ENCODE results near the gene INTS14. TPM values are rescaled to one million over a fixed set of nuclear protein-coding genes. Genes with fewer than 3 reads are reported as not detected.

The INTS14 gene
- total RNA-seq, 1 experiment from 2014 or later, result 38.2 TPM

- Mint-ChIP-seq H3K27me3 (ENCODE audit: insufficient read depth, unreplicated experiment) (no peaks in the 10 kb centered on the region), H3K4me1 (ENCODE audit: low read depth, unreplicated experiment) (no peaks in the 10 kb centered on the region), H3K4me3 (ENCODE audit: unreplicated experiment) (no peak overlapping the region), H3K9me3 (ENCODE audit: unreplicated experiment) (no peaks in the 10 kb centered on the region), H3K36me3 (ENCODE audit: insufficient read depth, unreplicated experiment) (peaks cover 75% of the 10 kb centered on the region), H3K27ac (ENCODE audit: unreplicated experiment) (no peak overlapping the region)
- H3K27me3 ChIP-seq (replicated peaks; ENCODE audit: control insufficient read depth, insufficient read depth, low read length), result no peaks in the 10 kb centered on the region
- no peak for DNase-seq
- intact Hi-C loops (cut with micrococcal nuclease; ENCODE audit: unreplicated experiment), result no loop called here
- no peaks in the 10 kb centered on the region for H3K9me3 ChIP-seq
- no peak for TF ChIP-seq CTCF (IDR thresholded peaks at IDR 0.05; ENCODE audit: insufficient read depth in 1 of 2, low read depth in 1 of 2, low read length in 1 of 2, severe bottlenecking in 1 of 2, unreplicated experiment in 1 of 2)
- no peaks in the 10 kb centered on the region; the same call in none of the 2 replicates for H3K36me3 ChIP-seq (ENCODE audit: control insufficient read depth, insufficient read depth, low read length)
- H3K4me3 ChIP-seq (ENCODE audit: low read depth, low read length), result no peak overlapping the region
- no TSS peak for BruUV-seq (replicated peaks)
- POLR2A ChIA-PET, result interaction anchor here (0.6 kb wide), 1 partner anchor 97 kb away, joined by 8 read pairs; no protein-coding TSS in a partner anchor
- H3K4me1 ChIP-seq, result no peaks in the 10 kb centered on the region
- CTCF ChIA-PET, result no interaction called here
These were observed 49.0 kb downstream of the INTS14 start for GRCh38 chr15:65561934-65562333.

GRCh38 chr15:65559941-65560340 lies 51.0 kb downstream of the INTS14 start:
- Mint-ChIP-seq H3K4me3 (ENCODE audit: unreplicated experiment) (no peak overlapping the region), H3K36me3 (ENCODE audit: insufficient read depth, unreplicated experiment) (peaks cover 69% of the 10 kb centered on the region), H3K27me3 (ENCODE audit: insufficient read depth, unreplicated experiment) (no peaks in the 10 kb centered on the region), H3K9me3 (ENCODE audit: unreplicated experiment) (no peaks in the 10 kb centered on the region), H3K4me1 (ENCODE audit: low read depth, unreplicated experiment) (no peaks in the 10 kb centered on the region), H3K27ac (ENCODE audit: unreplicated experiment) (no peak overlapping the region)
- H3K4me1 ChIP-seq, result no peaks in the 10 kb centered on the region
- DNase-seq, result no peak
- H3K36me3 ChIP-seq (ENCODE audit: control insufficient read depth, insufficient read depth, low read length), result no peaks in the 10 kb centered on the region; the same call in none of the 2 replicates
- POLR2A ChIA-PET, result no interaction called here
- no TSS peak for BruUV-seq (replicated peaks)
- no peak overlapping the region for H3K4me3 ChIP-seq (ENCODE audit: low read depth, low read length)
- CTCF ChIA-PET, result no interaction called here
- no peaks in the 10 kb centered on the region for H3K9me3 ChIP-seq
- intact Hi-C loops (cut with micrococcal nuclease; ENCODE audit: unreplicated experiment), result no loop called here
- no peak for TF ChIP-seq CTCF (IDR thresholded peaks at IDR 0.05; ENCODE audit: insufficient read depth in 1 of 2, low read depth in 1 of 2, low read length in 1 of 2, severe bottlenecking in 1 of 2, unreplicated experiment in 1 of 2)
- no peaks in the 10 kb centered on the region for H3K27me3 ChIP-seq (replicated peaks; ENCODE audit: control insufficient read depth, insufficient read depth, low read length)

DNA sequence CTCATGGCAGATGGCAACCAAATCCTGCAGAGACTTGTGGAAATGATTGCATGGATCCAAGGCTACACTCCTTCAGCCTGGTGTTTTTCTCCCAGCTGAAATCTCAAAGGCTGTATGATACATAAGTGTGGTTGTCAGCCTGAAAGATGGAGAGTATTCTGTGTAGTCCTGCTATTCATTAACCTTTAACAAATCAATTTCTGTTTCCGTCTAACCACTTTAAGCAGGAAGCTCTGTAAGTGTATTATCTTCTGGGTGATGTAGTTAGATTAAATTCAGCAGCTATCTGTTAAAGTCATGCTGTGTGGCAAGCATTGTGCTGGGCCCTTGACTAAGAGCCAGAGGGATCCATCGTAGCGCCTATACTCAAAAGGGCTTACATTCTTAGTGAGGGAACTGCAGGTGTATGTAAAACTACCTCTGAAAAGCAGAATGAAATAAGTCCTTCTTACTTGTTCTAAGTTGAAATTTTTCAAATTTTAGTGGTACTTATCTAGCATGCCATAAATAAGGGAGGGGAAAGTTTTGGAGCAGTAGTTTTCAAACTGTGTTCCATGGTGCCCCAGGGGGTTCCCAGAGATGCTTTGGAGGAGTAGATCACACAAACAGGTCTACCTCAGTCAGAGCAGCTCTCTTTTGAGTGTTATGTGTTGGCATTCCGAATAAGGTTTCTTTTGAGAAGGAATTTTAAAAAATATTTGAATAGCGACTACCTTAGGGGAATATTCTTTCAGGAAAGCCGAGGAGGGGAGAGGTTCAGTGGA lies 51.8 kb downstream of the INTS14 start:
- no peak for TF ChIP-seq CTCF (IDR thresholded peaks at IDR 0.05; ENCODE audit: insufficient read depth in 1 of 2, low read depth in 1 of 2, low read length in 1 of 2, severe bottlenecking in 1 of 2, unreplicated experiment in 1 of 2)
- BruUV-seq (replicated peaks), result no TSS peak
- POLR2A ChIA-PET, result no interaction called here
- no peak for DNase-seq
- H3K27ac Mint-ChIP-seq (ENCODE audit: unreplicated experiment), result no peak overlapping the region
- H3K9me3 Mint-ChIP-seq (ENCODE audit: unreplicated experiment), result no peaks in the 10 kb centered on the region
- peaks cover 66% of the 10 kb centered on the region for H3K36me3 Mint-ChIP-seq (ENCODE audit: insufficient read depth, unreplicated experiment)
- H3K4me1 Mint-ChIP-seq (ENCODE audit: low read depth, unreplicated experiment), result no peaks in the 10 kb centered on the region
- no peak overlapping the region for H3K4me3 Mint-ChIP-seq (ENCODE audit: unreplicated experiment)
- Histone ChIP-seq H3K4me1 (no peaks in the 10 kb centered on the region), H3K4me3 (ENCODE audit: low read depth, low read length) (no peak overlapping the region), H3K9me3 (no peaks in the 10 kb centered on the region), H3K36me3 (ENCODE audit: control insufficient read depth, insufficient read depth, low read length) (no peaks in the 10 kb centered on the region; the same call in none of the 2 replicates), H3K27me3 (replicated peaks; ENCODE audit: control insufficient read depth, insufficient read depth, low read length) (no peaks in the 10 kb centered on the region)
- no peaks in the 10 kb centered on the region for H3K27me3 Mint-ChIP-seq (ENCODE audit: insufficient read depth, unreplicated experiment)
- CTCF ChIA-PET, result no interaction called here
- intact Hi-C loops (cut with micrococcal nuclease; ENCODE audit: unreplicated experiment), result no loop called here

Measured in Caco-2 (cell line).